GM12873 (cell line): ENCODE measurements around the gene ARHGEF10L.

Experiments
- TF ChIP-seq, protein P1 (sequence below): IDR thresholded peaks from 2 replicates; pipeline ENCODE4 v1.5.1; 2012; ENCODE audit warnings: low read depth, mild to moderate bottlenecking, moderate library complexity, low read length, control low read depth; ENCODE audit not compliant: insufficient read depth; ENCODE audit errors: missing control alignments

ARHGEF10L gene

DNA sequence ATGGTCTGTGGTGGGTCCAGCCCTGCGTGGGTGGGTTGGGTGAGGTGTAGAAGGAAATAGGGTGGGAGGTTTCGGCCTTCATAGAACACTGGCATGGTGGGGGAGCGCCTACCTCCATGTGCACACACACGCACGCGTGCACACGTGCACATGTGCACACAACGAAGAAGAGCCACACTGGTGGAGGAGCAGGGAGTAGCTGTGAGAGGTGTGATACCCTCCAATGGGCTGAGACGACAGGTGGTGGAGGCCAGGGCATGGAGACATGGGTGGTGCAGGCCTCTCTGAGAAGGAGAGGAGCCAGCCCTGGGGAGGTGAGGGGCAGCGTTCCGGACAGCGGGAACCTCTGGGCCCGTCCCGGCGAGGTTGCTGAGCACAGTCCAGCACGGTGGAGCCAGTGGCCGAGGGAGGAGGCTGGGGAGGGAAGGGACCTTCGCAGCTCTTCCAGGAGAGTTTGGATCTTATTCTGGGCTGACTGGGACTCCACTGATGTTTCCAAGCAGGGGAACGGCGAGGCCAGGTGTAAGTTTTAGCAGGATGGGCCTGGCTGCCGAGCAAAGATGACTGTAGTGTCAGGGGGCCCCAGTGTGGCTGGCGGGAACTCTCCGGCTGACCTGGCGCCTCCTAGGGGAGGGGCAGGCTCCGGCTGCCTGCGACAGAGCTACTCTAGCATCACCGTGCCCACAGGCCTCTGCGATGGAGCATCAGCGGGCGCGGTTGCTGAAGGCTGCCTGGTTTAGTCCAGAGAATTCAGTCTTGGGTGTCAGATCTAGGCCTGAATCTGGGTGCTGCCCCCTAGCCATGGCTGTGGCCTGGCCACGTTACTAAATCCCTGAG, 107.2 kb downstream of the ARHGEF10L start:
- TF ChIP-seq, protein P1, sequence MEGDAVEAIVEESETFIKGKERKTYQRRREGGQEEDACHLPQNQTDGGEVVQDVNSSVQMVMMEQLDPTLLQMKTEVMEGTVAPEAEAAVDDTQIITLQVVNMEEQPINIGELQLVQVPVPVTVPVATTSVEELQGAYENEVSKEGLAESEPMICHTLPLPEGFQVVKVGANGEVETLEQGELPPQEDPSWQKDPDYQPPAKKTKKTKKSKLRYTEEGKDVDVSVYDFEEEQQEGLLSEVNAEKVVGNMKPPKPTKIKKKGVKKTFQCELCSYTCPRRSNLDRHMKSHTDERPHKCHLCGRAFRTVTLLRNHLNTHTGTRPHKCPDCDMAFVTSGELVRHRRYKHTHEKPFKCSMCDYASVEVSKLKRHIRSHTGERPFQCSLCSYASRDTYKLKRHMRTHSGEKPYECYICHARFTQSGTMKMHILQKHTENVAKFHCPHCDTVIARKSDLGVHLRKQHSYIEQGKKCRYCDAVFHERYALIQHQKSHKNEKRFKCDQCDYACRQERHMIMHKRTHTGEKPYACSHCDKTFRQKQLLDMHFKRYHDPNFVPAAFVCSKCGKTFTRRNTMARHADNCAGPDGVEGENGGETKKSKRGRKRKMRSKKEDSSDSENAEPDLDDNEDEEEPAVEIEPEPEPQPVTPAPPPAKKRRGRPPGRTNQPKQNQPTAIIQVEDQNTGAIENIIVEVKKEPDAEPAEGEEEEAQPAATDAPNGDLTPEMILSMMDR, result no peak

DNA sequence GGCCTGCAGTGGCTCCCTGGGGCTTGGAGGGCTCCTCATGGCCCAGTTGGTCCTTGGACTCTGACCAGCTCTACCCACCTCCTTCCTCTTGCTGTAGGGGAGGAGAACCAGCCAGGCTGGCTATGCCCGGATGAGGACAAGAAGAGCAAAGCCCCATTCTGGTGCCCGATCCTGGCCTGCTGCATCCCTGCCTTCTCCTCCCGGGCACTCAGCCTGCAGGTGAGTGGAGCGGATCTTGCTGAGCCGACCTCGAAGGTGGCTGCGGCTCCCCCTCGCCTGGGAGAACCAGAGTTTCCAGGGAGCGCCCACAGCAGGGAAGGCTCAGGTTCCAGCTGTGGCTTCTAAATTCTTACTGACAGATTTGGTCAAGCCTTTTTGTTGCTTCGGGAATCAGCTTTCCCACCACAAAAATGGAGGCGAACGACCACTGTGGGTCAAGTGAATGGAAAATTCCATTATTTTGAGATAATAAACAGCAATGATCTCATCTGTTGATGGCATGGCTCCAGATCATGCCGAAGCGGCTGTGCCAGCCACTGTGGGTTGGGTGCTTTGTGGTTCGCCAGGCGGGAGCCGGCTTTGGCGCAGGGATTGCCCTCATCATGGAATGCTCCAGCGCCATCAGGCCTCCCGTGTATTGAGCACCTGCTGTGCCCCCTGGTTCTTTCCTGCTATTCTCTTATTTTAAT, 109.1 kb downstream of the ARHGEF10L start:
- TF ChIP-seq, protein P1, result no peak

DNA sequence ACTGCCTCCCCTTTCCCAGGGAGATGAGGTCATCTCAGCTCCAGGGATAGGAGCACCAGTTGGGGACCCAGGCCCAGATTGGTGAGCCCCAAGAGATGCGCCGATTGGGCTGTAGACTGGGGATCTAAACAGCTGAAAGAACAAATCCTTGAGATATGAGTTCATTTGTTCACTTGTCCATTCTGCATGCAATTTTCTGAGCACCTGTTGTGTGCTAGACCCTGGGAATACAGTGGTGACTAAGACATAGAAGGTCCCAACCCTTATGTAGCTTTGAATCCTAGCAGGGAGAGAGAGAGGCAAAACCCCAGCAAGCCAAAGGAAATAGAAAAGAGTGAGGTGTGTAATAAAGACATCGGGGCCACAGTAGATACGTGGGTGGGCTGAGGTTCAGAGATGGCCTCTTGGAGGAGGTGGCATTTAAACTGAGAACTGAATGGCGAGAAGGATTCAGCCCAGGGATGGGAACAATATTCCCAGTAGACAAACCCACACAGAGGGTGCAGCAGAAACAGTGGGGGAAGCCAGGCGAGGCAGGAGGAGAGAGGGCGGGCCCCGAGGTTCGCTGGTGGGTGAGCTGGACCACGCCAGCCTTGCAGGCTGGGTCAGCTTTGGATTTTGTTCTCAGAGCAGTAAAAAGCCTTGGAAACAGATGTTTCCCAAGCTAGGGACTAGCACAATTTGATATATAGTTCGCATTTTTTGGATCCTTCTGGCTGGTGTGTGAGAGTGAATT, 110.0 kb downstream of the ARHGEF10L start:
- TF ChIP-seq, protein P1, result no peak

GRCh38 chr1:17653276-17653675, 113.8 kb downstream of the ARHGEF10L start:
- TF ChIP-seq, protein P1, result no peak

GRCh38 chr1:17653728-17654351, 114.3 kb downstream of the ARHGEF10L start:
- TF ChIP-seq, protein P1, result peak; percentile 74

DNA sequence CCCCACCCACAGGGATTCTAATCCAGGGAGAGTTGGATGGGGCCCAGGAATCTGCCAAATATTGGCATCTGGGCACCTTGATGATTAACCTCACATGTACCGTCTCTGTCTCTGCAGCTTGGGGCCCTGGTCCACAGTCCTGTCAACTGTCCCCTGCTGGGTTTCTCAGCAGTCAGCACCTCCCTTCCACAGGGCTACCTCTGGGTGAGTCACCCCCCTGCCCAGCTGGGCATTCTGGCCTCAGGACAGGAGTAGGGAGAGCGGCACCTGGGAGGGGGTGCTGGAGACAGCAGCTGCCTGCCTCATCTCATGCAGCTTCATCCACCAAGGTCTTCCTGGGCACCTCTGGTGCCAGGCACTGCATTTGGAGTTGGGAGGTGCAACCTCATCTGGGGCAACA, 115.0 kb downstream of the ARHGEF10L start:
- TF ChIP-seq, protein P1, result no peak
